ENCODE results near the gene ANKZF1. TPM values are rescaled to one million over a fixed set of nuclear protein-coding genes. Genes with fewer than 3 reads are reported as not detected.

ANKZF1 gene
- total RNA-seq, 4 donors from 2014 or later: 79.9 to 338 (median 164) TPM

DNA sequence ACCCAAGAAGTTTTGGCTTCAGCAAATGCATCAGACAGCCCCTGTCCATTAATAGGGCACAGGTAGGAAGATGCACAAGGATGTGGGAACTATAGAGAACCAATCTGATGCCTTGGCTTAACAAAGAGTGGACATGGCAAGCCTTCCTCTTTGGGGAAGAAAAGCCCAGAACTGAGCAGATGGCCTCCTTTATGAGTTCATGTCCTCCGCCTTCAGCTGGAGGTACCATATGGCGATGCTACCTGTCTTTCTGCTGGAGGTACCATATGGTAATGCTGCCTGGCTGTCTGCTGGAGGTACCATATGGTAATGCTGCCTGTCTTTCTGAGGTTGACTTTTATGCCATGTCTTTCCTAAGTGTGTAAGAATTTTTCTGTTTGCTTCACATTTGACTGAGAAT lies 45.5 kb upstream of the ANKZF1 start:
- Histone ChIP-seq H3K4me3 (no peak overlapping the region), H3K36me3 (peaks cover 0 to 53% (median 0%) of the 10 kb centered on the region in 3 donors), H3K9me3 (no peaks in the 10 kb centered on the region), H3K27me3 (no peaks in the 10 kb centered on the region), H3K4me1 (peaks cover under 1 to 8% (median 2%) of the 10 kb centered on the region in 4 donors), H3K27ac (no peak overlapping the region)
- peak in 1 of 3 donors; percentile 13 for DNase-seq
- TF ChIP-seq POLR2A (IDR thresholded peaks at IDR 0.05): no peak
- TF ChIP-seq, protein P1, sequence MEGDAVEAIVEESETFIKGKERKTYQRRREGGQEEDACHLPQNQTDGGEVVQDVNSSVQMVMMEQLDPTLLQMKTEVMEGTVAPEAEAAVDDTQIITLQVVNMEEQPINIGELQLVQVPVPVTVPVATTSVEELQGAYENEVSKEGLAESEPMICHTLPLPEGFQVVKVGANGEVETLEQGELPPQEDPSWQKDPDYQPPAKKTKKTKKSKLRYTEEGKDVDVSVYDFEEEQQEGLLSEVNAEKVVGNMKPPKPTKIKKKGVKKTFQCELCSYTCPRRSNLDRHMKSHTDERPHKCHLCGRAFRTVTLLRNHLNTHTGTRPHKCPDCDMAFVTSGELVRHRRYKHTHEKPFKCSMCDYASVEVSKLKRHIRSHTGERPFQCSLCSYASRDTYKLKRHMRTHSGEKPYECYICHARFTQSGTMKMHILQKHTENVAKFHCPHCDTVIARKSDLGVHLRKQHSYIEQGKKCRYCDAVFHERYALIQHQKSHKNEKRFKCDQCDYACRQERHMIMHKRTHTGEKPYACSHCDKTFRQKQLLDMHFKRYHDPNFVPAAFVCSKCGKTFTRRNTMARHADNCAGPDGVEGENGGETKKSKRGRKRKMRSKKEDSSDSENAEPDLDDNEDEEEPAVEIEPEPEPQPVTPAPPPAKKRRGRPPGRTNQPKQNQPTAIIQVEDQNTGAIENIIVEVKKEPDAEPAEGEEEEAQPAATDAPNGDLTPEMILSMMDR (IDR thresholded peaks at IDR 0.05): no peak

DNA sequence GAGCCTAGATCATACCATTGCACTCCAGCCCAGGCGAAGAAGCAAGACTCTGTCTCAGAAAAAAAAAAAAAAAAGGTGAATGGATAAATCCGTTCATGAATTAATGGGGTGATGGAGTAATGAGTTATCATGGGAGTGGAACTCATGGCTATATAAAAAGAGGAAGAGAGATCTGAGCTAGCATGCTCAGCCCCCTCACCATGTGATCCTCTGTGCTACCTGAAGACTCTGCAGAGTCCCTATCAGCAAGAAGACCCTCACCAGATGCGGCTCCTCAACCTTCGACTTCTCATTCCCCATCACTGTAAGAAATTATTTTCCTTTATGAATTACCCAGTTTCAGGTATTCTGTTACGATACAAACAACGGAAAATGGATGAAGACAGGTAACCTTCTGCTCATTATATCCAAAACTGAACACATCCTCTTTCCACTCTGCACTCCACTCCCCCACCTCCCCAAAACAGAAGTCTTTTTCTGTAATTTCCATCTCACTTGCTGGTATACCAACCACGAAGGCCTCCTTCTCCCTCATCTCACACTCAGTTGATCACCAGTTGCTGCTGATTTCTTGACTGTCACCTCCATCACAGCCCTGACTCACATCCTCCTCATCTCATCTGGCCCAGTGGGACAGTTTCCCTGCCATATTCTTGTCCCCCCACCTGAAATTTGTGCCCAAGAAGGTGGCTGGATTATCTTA lies 42.7 kb upstream of the ANKZF1 start:
- TF ChIP-seq, protein P1 (IDR thresholded peaks at IDR 0.05): no peak
- no peak for TF ChIP-seq POLR2A (IDR thresholded peaks at IDR 0.05)
- H3K36me3 ChIP-seq: peaks cover 0 to 28% (median 0%) of the 10 kb centered on the region in 3 donors
- no peak overlapping the region for H3K27ac ChIP-seq
- no peaks in the 10 kb centered on the region for H3K4me1 ChIP-seq
- no peaks in the 10 kb centered on the region for H3K9me3 ChIP-seq
- H3K27me3 ChIP-seq: no peaks in the 10 kb centered on the region
- H3K4me3 ChIP-seq: no peak overlapping the region
- DNase-seq: peak in 1 of 3 donors; percentile 19

DNA sequence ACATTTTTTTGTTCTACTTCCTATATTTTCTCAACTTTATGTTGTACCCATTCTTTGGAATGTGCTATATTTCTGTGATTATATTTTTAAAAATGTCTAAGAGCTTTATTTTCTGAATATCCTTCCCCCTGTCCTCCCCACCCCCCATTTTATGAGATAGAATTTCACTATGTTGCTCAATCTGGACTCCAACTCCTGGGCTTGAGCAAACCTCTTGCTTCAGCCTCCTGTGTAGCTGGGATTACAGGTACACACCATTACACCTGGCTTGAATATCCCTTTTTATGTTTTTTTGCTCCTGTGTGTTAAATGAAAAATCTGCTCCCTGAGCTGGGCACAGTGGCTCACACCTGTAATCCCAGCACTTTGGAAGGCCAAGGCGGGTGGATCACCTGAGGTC lies 32.2 kb upstream of the ANKZF1 start:
- TF ChIP-seq POLR2A (IDR thresholded peaks at IDR 0.05): no peak
- TF ChIP-seq, protein P1 (IDR thresholded peaks at IDR 0.05): no peak
- H3K9me3 ChIP-seq: no peaks in the 10 kb centered on the region
- H3K27ac ChIP-seq: no peak overlapping the region
- H3K4me1 ChIP-seq: no peaks in the 10 kb centered on the region
- H3K36me3 ChIP-seq: no peaks in the 10 kb centered on the region
- H3K27me3 ChIP-seq: no peaks in the 10 kb centered on the region
- no peak overlapping the region for H3K4me3 ChIP-seq
- no peak for DNase-seq

DNA sequence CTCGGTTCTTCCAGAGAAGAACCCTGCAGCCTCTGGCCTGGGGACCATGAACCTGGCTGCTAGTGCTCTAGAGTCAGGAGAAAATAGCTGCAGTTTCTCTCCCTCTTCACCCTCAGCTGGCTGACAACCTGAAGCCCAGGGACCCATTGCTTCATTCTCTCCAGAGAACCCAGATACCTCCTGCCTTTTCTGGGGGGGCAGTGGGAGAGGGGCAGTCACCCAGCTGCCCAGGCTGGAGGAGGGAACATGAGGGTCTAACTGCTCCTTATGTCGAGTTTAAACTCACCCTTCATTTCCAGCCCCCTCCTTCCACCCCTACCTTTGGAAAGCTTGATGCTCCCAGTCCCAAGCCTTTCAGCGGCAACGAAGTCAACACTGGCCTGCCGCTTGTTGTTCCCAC lies 30.6 kb upstream of the ANKZF1 start:
- Histone ChIP-seq H3K27ac (no peak overlapping the region), H3K36me3 (no peaks in the 10 kb centered on the region), H3K9me3 (no peaks in the 10 kb centered on the region), H3K4me1 (no peaks in the 10 kb centered on the region), H3K4me3 (no peak overlapping the region), H3K27me3 (no peaks in the 10 kb centered on the region)
- TF ChIP-seq POLR2A (IDR thresholded peaks at IDR 0.05): no peak
- TF ChIP-seq, protein P1 (IDR thresholded peaks at IDR 0.05): no peak
- DNase-seq: peak in 1 of 3 donors; percentile 26

DNA sequence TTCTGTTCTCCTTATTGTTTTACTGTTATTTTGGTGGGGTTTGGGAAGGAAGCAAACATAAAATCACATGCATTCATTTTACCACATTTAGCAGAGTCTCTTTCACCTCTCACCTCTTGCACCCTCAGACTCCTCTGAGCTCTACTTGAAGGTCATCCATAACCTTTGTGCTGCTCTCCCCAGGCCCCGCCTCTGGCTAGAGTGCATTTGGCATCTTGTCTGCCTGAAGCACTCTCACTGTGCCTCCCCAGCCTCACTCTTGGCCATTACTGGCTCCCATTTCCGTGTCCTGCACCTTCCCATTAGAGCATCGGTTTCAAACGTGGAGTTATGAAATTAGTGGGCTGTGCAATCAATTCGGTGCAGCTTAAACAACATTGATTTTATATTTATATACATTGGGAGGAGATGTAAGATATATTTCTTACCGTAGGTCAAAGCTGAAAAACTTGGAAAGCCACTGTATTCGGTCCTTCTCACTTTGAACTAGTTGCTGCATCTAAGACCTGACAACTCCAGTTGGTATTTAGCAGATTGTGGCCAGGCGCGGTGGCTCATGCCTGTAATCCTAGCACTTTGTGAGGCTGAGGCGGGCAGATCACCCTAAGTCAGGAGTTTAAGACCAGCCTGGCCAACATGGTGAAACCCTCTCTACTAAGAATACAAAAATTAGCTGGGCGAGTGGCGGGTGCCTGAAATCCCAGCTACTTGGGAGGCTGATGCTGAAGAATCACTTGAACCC lies 30.0 kb upstream of the ANKZF1 start:
- Histone ChIP-seq H3K4me1 (no peaks in the 10 kb centered on the region), H3K36me3 (no peaks in the 10 kb centered on the region), H3K4me3 (no peak overlapping the region), H3K9me3 (no peaks in the 10 kb centered on the region), H3K27ac (no peak overlapping the region), H3K27me3 (no peaks in the 10 kb centered on the region)
- DNase-seq: peak in 1 of 3 donors; percentile 49
- TF ChIP-seq, protein P1 (IDR thresholded peaks at IDR 0.05): no peak
- no peak for TF ChIP-seq POLR2A (IDR thresholded peaks at IDR 0.05)

Data from Peyer's patch (tissue), 4 donors.